ENCODE results near the gene FARSA.

DNA sequence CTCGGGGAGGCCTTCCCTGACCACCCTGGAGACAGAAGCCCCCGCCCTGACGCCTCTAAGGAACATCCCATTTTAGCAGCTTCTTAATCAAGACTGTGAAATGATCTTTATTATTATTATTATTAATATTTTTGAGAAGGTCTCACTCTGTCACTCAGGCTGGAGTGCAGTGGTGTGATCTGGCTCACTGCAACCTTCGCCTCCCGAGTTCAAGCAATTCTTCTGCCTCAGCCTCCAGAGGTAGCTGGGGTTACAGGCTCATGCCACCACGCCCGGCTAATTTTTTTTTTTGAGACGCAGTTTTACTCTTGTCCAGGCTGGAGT lies 32.3 kb upstream of the FARSA start:
- TF ChIP-seq, protein P1, sequence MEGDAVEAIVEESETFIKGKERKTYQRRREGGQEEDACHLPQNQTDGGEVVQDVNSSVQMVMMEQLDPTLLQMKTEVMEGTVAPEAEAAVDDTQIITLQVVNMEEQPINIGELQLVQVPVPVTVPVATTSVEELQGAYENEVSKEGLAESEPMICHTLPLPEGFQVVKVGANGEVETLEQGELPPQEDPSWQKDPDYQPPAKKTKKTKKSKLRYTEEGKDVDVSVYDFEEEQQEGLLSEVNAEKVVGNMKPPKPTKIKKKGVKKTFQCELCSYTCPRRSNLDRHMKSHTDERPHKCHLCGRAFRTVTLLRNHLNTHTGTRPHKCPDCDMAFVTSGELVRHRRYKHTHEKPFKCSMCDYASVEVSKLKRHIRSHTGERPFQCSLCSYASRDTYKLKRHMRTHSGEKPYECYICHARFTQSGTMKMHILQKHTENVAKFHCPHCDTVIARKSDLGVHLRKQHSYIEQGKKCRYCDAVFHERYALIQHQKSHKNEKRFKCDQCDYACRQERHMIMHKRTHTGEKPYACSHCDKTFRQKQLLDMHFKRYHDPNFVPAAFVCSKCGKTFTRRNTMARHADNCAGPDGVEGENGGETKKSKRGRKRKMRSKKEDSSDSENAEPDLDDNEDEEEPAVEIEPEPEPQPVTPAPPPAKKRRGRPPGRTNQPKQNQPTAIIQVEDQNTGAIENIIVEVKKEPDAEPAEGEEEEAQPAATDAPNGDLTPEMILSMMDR (CRISPR knock-in tag; IDR thresholded peaks at IDR 0.05) = no peak
- TF ChIP-seq JUNB (CRISPR knock-in tag; IDR thresholded peaks at IDR 0.05; ENCODE audit: borderline replicate concordance) = no peak
- no peak for TF ChIP-seq KDM5B (CRISPR knock-in tag; IDR thresholded peaks at IDR 0.05; ENCODE audit: borderline replicate concordance)
- no peak for TF ChIP-seq RBM39 (IDR thresholded peaks at IDR 0.05; ENCODE audit: low read depth, low read length, poor library complexity, severe bottlenecking)
- TF ChIP-seq EP300 (IDR thresholded peaks at IDR 0.05; ENCODE audit: low read depth in 2 of 2, low read length in 2 of 2) = no peak
- TF ChIP-seq EP300 (CRISPR knock-in tag; IDR thresholded peaks at IDR 0.05; ENCODE audit: borderline replicate concordance) = no peak
- TF ChIP-seq, protein P2, sequence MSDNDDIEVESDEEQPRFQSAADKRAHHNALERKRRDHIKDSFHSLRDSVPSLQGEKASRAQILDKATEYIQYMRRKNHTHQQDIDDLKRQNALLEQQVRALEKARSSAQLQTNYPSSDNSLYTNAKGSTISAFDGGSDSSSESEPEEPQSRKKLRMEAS (IDR thresholded peaks at IDR 0.05) = no peak
- TF ChIP-seq ZNF589 (CRISPR knock-in tag; conservative IDR thresholded peaks at IDR 0.05) = no peak

Data from HepG2 (cell line).